Tongue (tissue), 2 donors: ENCODE results near the gene PACS2. TPM values are rescaled to one million over a fixed set of nuclear protein-coding genes. Genes with fewer than 3 reads are reported as not detected.
"Not testable (repeated sequence)": the region's sequence is repeated elsewhere in the genome, so short reads cannot be mapped to it uniquely, and the experiment has no call there.

Source experiments
- DNase-seq: peaks from one replicate; pipeline ENCODE4 v3.0.0-alpha.2; 2015
- total RNA-seq: library from RNA; depleted of rRNA; stranded (reverse); fragments of >200 nt; gene quantifications from one replicate; pipeline ENCODE4 v1.2.3, GENCODE V29; 2014

PACS2 gene
- total RNA-seq, 1 donor from 2014 or later: 84.8 TPM

DNA sequence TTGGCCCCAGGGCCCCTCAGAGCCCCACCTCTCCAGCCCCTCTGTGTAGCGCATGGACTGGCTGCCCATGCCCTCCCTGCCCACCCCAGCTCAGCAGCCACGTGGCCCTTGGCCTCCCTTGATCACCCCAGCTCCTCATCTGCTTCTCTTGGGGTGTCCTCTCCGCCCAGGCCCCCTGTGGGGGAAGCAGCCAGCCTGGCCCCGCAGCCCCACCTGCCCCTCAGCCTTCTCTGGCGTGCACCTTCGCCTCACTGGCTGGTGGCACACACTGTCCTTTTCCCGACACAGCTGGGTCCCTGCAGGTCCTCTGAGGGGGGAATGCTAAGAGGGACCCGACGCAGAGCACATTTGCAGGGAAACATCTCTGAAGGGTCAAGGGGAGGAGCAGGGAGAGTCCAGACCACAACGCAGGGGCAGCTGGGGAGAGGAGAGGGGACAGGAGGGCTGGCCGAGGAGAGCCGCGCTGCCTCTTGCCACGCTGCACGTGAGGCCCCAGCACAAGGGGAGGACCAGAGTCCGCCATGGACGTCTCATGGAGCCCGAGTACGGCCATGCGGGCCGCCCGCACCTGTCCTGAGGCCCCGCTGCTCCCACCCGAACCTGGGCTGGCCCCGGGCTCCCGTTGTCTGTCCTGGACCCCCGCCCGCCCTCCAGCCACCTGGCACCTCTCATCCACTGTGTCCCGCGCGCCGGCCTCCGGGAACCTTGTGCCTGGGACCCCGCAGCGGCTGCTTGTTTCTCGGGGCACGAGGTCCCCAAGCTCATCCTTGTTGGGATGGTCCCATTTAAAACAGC is 36.1 kb downstream of the PACS2 start:
- DNase-seq: no peak

DNA sequence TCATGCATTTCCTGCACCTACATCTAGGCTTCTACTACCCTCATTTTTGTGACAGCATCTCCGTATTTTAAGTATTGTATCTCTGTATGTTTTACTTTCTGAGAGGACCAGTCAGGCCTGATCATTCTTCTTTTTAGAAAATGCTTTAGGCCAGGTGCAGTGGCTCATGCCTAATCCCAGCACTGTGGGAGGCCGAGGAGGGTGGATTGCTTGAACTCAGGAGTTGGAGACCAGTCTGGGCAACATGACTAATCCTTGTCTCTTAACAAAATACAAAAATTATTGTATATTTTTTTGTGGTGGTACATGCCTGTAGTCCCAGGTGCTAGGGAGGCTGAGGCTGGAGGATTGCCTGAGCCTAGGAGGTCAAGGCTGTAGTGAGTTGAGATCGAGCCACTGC is 36.9 kb downstream of the PACS2 start:
- no peak for DNase-seq

DNA sequence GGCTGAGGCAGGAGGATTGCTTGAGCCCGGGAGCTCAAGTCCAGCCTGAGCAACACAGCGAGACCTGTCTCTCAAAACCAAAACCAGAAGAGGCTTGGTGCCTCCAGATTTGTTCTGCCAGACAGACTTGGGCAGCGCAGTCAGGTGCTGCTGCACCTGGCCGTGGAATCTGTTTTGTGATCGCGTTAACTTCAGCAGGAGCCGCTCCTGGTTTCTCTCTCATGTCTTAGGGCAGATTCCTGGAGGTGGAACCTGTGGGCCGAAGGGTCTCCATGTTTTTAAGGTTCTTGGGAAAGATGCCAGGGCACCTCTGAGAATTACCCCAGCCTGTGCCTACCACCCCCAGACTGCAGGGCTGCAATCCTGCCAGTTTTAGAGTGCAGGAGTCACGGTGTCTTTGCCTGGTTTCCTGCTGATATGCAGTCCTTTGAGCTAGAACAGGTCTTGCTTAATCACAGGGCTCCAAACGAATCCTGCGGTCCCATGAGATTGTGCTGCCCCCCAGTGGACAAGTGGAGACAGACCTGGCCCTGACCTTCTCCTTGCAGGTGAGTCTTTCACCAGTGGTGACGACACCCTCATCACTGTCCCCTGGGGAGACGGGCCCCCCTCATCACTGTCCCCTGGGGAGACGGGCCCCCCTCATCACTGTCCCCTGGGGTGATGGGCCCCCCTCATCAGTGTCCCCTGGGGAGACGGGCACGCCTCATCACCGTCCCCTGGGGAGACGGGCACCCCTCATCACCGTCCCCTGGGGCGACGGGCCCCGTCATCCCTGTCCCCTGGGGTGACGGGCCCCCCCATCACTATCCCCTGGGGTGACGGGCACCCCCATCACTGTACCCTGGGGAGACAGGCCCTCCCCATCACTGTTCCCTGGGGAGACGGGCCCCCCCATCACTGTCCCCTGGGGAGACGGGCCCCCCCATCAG is 37.6 kb downstream of the PACS2 start:
- peak; percentile 93 for DNase-seq

DNA sequence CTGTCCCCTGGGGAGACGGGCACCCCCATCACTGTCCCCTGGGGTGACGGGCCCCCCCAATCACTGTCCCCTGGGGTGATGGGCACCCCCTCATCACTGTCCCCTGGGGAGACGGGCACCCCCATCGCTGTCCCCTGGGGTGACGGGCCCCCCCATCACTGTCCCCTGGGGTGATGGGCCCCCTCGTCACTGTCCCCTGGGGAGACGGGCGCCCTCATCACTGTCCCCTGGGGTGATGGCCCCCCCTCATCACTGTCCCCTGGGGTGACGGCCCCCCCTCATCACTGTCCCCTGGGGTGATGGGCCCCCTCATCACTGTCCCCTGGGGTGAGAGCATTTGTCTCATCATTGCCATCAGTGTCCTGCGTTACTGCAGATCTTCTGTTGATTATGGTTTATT is 38.6 kb downstream of the PACS2 start:
- no peak for DNase-seq

DNA sequence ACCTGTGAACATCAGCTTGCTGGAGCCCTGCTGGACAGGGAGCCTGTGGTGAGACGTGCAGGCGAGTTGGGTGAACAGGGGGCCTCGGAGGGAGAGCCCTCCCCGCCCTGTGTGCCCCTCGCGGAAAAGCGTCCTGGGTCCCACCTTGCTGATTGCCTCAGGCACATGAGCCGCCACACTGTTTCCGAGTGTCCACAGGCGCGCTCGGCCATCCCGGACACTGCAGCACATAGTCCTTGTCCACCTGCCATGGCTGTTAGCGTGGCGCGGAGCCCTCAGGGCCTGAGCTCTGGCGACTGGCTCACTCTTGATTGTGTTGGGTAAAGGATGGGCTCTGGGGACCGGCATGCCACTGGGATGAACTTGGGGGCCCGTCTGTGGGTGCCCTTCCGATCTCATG is 40.0 kb downstream of the PACS2 start:
- DNase-seq: no peak

DNA sequence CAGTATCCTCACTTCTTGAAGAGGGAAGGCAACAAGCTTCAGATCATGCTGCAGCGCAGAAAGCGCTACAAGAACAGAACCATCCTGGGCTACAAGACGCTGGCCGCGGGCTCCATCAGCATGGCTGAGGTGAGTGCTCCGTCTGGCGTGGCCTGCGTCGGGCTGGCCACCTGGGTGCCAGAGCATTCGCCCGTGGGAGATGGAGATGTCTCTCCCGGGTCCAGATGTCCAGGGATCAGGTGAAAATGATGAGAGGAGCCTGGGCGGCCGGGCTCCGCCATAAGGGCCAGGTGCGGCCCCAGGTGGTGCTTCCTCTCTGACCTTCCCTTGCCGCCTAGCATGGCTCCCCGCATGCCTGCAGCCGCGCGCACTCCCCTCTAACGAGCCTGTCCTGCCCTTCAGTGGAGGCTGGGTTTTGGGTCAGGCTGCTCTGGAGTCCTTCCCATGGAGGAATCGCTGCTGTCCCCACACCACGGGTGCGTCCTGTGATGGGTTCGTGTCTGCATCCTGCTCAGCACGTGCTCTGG is 40.6 kb downstream of the PACS2 start:
- no peak for DNase-seq

DNA sequence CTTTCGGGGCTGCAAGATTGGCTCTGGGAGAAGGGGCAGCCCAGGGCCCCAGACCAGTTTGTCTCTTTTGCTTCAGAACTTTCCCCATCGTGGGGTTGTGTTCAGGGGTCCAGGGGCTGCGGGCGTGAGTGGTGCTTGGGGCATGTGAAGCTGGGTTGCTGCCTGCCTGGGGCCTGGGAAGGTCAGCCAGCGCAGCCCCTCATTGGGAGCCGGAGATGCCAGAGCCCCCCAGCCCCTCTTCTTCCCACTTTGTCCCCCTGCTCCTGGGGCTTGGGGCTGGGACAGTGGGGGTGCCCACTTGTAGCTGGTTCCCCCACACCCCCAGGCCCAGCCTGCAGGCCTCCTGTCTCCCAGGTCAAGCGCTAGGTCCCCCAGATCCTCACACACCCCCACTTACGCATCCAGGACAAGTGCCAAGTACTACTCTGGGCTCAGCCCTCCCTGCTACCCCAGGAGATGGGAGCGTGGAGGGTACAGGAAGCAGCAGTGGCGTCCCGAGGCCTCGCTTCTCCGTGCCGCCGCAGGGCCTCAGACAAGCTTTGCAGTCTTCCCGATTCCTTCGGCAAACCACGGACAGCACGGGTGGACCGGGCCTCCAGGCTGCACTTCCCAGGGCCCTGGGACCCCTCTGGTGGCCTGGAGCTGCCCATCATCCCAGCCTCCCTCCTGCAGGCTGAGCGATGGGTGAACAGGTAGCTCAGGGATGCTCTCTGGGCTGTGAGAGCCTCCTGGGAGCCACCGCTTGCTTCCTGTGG is 41.5 kb downstream of the PACS2 start:
- DNase-seq: no peak

DNA sequence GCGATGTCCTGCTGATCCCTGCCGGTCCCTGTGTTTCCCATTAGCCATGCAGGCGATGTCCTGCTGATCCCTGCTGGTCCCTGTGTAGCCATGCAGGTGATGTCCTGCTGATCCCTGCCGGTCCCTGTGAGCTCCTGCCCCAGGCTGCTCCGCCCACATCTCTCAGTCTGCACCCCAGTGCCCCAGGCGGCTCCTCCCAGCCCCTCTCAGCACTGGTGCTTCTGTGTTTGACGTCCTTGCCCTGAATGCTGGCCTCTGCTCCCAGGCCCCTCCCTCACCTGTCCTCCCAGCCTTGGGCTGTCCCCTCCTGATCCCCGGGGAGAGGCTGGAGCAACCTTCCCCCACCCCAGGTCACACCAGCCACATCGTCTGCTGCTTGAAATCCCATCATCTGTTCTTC is 42.4 kb downstream of the PACS2 start:
- DNase-seq: no peak

DNA sequence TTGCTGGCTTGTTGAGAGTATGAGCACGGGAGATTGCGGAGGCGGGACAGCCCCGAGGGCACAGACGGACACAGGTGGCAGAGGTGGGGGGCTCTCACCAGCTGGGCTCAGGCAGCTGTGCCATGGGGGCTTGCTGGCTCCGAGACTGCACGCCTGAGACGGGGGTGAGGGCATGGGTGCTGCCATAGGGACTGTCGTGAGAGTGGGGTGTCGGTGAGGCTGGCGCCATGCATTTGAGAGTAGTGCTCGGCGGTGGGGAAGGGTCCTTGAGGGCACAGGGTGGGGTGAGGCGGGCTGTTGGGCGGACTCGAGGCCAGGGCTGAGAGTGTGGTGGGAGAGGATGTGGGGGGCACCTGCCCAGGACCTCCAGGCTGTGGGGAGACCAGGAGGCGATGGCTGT is 43.1 kb downstream of the PACS2 start:
- no peak for DNase-seq

DNA sequence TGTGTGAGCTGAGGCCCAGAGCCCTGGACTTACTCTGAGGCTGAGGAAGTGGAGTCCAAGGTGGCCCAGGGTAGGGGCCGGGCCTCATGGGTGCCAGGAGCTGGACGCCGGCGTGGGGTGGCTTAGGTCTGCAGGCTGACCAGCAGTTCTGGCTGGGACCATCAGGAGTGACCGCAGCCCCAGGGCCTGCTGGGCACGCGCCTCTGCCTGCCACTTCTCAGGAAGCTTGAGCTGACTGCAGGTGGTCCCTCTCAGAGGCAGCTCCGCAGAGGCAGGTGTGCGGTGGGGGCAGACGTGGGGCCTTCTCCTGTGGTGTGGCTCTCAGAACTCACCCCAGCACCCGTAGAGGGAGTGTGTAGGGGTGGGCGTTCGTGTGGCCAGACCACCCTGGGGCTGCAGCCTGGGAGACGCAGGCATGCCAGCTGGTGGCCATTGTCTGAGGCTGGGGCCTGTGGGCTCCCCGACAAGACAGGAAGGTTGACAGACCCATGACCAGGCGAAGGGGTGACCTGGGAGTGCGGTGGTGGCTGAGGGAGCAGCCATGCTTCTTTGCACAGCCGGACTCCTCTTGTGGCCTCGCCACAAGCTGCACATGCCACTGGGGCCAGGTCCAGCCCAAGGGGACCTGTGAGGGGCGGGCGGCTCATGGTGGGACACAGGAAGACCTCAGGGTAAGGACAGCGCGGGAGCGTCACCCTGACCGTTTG is 43.7 kb downstream of the PACS2 start:
- DNase-seq: no peak

DNA sequence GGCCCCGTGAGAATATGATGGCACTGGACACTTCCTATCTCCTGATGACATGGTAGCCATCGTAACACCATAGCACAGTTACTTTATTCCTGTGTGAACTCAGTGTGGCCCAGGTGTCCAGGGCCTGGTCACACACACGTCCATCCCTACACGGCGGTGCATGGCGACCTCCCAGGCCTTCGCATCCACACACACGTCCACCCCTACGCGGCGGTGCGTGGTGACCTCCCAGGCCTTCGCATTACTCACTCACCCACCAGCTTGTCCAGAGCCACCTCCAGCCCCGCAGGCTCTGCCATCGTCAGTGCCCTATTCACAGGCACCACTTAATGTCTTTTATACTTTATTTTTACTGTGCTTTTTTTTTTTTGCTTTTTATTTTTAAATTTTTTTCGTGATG is 44.4 kb downstream of the PACS2 start:
- DNase-seq: no peak

DNA sequence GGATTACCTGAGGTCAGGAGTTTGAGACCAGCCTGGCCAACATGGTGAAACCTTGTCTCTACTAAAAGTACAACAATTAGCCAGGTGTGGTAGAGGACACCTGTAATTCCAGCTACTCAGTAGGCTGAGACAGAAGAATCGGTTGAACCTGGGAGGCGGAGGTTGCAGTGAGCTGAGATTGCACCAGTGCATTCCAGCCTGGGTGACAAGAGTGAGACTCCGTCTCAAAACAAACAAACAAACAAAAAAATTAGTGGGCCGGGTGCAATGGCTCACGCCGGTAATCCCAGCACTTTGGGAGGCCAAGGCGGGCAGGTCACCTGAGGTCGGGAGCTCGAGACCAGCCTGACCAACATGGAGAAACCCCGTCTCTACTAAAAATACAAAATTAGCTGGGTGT is 46.9 kb downstream of the PACS2 start:
- not testable (repeated sequence) for DNase-seq

DNA sequence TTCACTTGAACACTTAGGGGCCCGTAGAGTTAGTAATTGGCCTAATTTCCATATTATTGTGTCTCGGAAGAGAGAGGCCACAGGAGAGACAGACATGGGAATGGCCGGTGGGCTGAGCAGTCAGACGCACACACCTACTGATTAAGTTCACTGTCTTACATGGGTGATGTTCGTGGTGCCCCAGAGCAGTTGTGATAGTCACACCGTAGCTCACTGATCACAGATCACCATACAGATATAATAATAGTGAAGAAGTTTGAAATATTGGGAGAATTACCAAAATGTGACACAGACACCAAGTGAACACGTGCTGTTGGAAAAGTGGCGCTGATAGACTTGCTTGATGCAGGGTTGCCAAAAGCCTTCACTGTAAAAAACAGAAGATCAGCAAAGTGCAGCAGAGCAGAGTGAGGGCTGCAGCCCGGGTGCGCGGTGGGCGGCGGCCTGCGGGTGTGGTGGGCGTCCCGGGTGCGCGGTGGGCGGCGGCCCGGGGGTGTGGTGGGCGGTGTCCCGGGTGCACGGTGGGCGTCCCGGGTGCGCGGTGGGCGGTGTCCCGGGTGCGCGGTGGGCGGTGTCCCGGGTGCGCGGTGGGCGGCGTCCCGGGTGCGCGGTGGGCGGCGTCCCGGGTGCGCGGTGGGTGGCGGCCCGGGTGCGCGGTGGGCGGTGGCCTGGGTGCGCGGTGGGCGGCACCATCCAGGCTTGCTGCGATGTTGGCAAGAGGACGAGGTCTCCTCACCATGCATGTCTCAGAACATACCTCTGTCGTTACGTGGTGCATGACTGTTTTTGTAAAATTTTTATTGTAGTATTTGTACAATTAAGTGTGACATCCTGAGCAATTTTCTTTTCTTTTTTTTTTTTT is 49.5 kb downstream of the PACS2 start:
- DNase-seq: peak; percentile 58

DNA sequence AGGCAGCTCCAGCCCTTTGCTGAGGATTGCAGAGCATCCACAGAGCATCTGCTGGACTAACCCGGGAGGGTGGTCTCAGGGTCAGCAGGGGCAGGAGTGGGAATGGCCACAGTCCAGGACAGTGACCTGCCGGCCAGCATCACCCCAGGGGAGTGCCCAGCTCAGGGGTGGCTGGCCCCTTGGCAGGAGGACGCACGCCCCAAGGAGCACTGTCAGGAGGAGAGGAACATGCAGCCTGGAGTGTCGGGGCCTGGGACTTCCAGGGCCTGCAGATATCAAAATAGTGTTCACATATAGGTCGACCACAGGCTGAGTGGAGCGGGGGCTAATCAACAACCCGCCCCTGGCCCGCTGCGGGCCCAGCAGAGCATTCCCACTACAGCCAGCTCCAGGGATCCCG is 50.6 kb downstream of the PACS2 start:
- no peak for DNase-seq

DNA sequence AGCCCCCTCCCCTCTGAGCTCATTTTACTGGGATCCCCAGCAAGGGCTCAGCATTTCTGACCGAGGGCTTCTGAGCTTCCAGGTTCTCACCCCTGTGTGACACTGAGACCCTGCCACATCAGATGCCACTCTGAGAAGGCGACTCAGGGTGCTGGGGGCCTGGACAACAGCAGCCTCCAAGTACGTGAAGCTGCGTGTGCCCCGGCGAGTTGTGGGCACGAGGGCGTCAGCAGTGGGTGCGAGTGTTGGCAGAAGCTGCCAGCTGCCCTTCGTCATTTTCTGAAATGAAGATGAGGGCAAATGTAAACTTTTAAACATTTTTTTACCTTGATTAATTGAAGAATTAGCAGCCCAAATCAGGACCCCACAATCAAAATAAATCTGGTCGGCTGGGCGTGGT is 51.1 kb downstream of the PACS2 start:
- no peak for DNase-seq

DNA sequence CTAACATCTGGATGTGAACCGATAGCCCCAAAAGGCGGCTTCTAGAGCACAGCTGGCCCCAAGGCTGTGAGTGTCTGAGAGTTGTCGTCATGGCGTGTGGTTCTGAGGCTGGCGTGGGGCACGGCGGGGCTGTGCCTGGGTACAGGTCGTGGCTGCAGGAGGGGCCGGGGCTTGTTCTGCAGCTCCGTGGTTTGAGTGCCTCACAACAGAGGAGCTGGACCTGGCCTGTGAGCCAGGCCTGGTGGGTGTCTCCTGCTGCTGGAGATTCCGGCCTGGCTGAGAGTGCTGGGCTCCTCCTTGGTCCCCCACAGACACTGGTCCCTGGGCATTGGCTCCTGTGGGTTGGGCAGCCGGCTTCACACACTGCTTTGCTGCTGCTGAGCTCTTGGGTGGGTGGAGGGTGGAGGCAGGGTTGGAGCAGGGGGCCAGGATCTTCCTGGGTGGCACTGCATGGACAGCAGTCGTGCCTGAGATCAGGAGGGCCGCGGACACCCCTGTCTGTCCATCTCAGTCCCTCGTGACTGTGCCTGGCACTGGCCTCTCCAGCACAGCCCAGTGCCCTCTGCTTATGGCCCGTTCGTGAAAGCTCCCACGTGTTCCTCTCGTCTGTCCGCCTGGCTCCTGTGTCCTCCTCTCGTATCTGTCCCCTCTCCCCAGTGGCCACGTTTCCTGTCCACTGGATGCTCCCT is 52.0 kb downstream of the PACS2 start:
- DNase-seq: no peak

DNA sequence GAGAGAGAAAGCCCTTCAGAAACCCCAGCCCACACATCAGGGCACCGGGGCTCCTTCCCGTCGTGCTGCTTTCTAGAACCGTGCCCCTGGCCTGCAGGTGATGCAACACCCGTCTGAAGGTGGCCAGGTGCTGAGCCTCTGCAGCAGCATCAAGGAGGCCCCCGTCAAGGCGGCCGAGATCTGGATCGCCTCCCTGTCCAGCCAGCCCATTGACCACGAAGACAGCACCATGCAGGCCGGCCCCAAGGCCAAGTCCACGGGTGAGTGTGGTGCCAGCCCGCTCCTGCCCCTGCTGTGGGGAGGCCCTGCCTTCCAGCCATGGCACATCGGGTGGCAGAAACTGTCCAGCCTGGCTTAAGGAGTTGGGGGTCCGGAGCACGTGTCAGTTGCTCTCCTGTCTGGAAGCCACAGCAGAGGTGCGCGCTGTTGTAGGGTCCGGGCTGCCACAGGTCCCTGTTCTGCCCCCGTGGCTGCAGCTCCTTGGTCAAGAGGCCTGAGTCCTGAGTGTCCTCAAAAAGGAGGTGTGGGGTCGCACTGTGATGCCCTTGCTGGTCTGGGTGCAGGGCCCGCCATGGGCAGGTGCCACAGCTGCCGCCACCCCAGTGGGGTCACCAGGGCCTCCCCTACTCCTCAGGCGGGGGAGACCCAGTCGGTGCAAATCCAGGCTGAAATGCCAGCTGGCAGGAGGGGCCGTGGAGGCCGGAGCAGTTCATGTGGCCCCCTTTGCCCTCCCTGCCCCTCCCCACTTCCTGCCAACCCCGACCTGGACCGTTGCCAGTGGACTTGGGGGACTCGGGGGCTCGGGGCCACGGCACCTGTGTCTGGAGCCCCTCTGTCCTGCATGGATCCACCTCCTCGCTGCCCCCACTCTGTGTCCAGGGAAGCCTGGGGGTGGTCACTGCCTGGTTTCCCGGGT is 52.8 kb downstream of the PACS2 start:
- DNase-seq: no peak

DNA sequence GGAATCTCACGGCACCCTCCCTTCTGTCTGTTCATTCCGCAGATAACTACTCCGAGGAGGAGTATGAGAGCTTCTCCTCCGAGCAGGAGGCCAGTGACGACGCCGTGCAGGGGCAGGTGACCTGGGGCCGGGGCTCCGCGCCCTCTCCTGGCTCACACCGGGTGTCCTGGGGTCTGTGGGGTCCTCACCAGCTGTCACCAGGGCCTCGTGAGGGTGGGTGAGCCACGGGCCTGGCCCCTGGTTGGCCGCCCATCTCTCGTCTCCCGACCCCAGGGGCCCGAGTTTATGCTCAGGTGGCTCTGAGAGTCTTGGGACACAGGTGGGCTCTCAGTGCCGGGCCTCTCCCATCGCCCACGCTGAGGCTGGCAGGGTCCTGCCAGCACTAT is 53.5 kb downstream of the PACS2 start:
- no peak for DNase-seq

DNA sequence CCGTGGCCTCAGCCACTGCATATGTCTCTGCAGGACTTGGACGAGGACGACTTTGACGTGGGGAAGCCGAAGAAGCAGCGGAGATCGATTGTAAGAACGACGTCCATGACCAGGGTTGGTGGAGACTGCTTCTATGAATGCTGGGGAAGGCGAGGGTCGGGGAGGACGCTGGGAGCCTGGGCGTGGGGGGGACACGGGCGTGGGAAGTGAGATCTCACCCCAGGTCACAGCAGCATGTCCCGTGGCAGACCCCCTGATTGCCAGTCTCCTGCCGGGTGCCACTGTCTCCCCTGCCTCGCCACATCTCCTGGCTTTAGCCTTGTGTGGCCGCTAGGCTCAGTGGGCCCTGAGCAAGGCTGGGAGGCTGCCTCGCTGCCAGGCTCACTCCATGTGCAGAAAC is 53.9 kb downstream of the PACS2 start:
- no peak for DNase-seq
